GM19397 (cell line): ENCODE measurements around the gene CHMP6.
"Not testable (repeated sequence)": the region's sequence is repeated elsewhere in the genome, so short reads cannot be mapped to it uniquely, and the experiment has no call there.

Experiments
- ATAC-seq: cut with Tn5 transposase; IDR thresholded peaks from one replicate; pipeline ENCODE4 v1.9.1; 2021; ENCODE audit warnings: mild to moderate bottlenecking, moderate library complexity; ENCODE audit not compliant: unreplicated experiment

CHMP6 gene

DNA sequence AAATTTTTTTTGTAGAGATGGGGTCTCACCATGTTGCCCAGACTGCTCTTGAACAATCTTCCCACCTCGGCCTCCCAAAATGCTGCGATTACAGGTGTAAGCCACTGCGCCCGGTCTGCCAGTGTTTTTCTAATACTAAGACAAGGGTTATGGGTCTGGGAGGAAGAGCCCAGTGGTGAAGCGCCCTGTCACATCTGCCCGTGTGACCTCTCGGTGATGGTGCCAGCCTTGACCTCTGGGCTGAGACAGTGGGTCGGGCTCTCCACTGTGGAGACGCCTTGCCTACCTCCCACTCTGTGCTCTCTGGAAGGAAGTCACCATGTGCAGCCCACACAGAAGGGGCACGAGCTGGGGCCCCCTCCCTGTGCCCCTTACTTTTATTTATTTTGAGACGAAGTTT, 38.2 kb downstream of the CHMP6 start:
- no peak for ATAC-seq

DNA sequence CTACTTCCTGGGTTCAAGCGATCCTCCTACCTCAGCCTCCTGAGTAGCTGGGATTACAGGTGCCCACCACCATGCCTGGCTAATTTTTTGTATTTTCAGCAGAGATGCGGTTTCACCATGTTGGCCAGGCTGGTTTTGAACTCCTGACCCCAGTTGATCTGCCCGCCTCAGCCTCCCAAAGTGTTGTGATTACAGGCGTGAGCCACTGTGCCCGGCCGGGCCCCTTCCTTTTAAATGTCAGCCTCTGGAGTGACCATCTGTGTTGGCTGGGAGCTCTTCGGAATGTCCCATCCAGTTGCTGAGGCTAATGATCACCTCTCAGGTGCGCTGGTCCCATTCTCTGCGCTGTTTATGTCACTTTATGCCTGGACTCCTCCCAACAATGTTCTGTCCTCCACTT, 38.7 kb downstream of the CHMP6 start:
- not testable (repeated sequence) for ATAC-seq

DNA sequence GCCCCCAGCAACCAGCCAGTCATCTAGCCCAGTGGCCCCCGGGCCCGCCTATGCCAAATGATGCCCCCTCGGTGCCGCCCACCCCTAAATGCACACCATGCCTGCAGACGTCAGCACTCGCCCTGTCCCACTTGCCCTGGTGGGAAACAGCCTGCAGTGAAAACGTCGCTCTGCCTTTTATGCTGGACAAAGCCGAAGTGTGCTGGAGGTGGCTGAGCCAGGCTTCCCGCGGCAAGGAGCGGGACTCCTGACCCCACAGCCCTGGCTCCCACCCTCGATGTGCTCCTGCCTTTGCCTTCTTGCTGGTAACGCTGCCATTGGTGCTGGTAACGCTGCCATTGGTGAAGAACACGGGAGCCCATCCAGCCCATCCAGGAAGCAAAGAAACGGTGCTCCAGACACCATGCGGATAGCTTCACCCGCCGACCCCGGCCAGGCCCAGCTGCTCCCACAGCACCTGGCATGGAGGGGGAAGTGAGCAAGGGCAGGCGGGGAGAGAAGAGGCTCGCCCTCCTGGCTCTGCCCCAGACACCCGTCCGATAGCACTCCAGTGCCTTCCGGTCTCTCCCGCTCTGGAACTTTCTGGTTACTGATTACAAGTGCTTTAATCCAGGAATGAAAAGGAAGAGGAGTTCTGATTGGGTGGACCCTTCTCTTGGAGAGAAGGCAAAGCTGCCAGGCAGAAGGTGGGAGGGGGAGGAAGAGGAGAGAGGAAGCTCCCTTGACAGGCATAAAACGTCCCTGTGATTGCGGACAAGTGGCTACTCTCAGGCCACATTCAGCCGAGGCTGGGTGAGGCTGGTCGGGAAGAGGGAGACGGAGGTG, 39.3 kb downstream of the CHMP6 start:
- ATAC-seq = no peak

DNA sequence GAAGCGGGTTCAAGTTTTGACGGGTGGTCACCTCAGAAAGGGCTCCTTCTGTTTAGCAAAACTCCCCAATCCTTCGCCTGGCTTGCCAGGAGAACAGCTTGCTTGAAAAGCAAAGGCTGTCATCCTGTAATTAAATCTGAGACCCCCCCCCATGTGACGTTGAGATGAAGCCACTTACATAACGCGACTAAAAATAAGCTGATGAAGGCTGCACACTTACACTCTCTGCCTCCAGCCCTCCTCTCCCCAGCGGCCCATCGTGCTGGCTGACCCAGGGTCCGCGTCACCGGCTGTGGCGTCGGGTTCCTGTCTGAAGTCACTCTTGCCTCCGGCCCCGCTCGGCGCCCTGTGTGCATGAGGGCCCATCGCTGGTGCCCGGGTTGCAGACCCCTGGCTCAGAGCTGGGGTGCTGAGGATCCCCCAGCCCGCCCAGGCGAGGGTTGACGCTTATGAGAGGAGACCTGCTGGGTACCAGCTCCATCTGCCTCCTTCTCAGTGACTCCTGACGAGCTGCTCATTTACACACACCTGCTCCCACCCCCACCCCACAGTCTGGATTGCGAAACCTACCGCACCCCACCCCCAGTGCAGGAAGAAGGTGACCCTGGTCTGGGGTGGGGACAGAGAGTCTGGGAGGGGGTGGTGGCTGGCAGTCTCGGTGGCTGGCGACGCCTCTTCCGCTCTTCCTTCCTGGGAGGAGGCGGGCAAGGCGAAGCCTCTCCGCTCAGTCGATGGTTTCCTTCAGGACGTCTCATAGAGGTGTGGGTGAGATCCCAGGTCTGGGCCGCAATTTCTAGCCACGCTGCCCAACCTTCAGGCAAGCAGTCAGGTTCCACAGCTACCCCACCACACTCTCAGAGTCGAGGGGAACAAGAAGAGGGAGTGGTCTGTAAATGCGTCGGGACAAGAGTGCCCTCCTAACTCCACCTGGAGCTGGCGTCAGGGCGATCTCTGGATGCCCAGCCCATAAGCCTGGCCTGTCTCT, 40.2 kb downstream of the CHMP6 start:
- no peak for ATAC-seq

DNA sequence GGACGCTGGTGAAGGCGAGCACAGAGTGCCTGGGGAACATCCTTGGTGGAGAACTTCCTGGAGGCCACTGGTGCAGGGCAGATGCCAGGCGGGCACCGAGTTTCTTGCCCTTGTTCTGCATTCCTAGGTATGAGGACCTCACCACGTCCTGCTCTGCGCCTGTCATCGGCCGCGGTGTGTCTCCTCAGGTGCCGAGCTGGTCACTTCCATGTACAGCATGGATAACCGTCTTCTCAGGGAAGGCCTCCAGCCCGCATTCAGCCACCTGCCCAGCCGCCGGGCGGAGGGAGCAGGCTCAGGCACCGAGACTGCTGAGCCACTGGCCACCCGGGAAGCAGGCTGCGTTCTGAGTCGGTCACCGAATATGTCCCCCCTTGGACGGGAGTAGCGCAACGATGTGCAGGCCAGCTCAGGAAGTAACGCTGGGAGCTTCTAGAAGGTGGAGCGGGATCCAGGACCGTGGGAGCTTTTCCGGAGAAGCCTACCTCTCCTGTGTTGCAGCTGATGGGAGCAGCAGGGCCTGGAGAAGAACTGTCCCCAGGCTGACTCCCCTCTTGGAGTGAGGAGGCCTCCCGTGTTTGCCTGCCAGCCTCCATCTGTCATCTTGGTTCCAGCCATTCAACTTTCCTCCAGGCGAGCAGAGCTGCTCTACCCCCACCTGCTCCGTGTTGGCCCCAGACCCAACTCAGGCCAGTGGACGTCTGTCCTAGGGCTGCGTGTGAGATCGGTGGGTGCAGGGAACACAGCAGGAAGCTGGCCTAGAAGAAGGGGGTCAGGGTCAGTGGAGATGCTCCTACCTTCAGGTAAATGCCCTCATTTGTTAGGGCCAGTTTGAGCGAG, 41.2 kb downstream of the CHMP6 start:
- ATAC-seq = no peak

DNA sequence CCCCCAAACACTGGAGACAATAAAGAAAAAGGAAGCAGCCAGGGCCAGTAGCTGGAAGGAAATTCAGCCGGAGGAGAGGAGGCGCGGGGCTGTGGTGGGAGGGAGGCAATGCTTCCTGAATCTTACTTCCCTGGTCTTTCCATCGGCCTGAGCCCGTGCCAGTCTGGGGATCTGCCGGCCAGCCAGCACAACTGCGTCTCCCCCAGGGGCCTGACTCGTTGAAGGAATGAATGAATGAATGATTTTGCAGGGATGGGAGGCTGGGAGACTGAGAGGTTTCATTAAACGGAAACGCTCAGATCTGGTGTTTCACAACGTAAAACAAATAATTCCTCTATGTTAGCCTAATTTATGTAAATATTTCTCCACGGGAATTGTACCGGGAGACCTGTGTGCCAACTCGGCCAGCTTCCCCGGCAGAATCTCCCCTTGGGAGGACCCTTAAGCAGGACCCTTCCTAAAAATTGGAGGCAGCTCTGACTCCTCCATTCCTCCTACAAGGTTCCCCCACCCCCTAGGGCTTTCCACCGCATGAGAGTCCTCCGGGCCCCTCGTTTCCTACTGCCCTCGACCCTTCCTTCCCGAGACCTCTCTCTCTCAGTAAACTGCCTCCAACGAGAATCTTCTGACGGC, 42.0 kb downstream of the CHMP6 start:
- ATAC-seq = no peak

DNA sequence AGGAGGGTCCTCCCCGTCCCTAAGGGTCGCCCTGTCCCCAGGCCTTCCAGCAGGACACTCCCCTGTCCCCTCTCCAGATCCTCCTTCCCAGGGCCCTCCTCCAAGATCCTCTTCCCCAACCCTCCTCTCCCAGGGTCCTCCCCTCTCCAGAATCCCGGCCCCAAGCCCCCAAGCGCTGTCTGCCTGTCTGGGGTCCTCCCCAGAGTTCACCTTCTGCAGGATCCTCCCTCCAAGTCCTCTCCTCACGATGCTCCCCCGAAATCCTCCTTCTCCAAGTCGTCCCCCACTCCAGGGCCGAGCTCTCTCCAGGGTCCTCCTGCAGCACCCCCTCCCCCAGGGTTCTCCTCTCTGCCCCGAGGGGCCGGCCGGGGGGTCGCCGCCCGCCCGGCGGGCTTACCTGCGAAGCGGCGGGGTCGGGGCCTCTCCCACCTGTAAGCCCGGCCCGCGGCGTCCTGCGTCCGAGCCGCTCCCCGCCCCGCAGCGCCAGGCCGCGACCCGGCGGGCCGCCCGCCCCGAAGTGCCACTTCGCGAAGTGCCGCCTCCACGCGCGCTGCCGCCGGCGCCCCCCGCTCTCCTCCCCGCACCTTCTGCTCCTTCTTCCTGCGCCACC, 42.6 kb downstream of the CHMP6 start:
- ATAC-seq = peak; percentile 12

DNA sequence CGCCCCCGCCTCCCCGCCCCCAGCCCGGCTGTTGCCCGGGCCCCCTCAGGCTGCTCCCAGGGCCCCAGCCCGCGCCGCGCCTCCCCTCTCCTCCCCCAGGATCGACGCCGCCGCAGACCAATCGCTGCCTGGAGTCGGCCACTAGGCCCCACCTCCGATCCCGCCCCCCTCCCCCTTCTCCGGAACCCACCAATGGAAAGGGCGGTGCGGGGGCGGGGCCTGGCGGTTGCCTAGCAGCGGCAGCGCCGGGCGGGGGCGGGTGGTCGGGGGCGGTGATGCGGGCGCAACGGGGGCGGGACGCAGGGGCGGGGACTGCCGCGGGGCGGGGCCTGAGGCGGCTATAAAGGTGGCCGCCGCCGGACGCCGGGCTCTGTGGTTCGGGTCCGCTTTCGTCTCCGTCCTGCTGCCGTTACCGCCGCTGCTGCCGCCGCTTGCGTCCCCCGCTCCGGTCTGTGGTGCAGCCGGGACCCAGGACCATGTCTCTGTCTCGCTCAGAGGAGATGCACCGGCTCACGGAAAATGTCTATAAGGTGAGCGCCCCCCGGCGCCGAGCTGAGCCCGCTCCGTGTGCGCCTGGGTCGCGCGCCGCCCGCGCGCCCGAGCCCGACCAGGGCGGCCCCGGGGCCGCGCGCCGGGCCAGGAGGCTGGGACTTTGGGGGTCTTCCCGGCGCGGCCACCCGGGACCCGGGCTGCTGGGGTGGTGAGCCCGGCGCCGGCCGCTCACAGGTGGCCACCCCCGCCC, 43.3 kb downstream of the CHMP6 start, which contains the start of gene BAIAP2:
Gene BAIAP2 (plus strand): TSS at position 373 of the 742 bp plus-strand sequence. CDS start 104 bp downstream, at position 477.
- ATAC-seq = peak; percentile 49

DNA sequence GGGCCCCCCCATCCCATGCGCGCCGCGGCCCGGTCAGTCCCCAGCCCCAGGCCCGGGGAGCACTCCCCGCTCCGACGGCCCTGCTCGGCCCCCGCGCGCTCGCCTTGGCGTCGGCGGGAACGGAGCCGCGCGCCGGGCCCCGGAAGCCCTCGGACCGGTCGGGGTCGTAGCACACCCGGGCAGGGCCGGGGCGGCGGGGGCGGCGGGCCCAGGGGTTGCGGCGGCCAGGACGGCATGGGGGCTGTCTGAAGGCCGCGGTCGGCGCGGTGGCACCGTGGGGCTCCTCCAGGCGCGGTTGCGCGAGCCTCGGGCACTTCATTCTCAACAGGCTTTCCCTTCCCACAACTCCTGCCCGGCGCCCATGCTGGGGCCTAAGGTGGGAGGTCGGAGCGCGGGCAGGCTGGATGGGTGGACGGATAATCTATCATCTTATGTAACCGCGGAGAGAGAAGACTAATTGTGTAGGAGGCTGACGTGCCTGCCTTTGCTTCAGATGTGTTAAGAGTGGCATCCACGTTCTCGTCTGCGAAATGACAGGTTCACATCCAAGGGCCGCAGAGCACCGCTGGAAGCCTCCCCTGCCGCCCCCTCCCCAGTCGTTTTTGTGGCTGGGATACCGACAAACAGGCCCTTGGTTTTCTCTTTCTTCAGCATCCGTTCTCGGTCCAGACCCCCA, 44.0 kb downstream of the CHMP6 start:
- peak; percentile 21 for ATAC-seq

DNA sequence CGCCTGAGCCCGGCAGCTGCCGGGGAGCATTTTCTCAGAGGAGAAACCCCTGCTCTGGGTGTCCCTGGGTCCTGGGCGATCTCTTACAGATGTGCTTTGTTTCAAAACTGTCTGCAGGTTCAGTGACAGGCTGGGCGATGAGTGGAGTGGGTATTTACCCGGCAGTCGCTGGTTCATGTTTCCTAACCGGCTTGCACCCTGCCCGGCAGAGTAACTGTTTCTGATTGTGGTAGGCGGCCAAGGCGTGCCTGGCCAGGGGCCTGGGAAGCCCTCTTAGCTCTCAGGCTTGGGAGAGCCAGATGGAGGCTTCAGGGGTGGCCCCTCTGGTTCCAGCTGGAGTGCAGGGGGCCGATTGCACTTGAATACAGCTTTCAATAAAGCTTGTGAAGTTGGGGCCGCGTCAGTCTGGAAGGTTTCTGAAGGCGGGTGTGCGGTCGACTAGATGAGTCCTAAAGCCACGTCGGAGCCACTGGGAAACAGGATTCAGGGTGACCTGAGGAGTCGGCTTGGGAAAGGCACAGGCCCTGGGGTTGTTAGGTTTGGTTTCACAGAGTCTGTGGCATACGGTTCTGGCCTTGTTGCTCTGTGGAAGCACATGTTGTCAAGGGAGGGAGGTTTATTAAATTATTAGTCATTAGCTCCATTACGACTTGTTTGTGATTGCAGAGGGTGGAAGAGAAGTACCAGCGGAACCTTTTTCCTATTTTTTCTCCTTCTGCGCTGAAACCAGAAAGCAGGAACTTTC, 44.7 kb downstream of the CHMP6 start:
- ATAC-seq = no peak

DNA sequence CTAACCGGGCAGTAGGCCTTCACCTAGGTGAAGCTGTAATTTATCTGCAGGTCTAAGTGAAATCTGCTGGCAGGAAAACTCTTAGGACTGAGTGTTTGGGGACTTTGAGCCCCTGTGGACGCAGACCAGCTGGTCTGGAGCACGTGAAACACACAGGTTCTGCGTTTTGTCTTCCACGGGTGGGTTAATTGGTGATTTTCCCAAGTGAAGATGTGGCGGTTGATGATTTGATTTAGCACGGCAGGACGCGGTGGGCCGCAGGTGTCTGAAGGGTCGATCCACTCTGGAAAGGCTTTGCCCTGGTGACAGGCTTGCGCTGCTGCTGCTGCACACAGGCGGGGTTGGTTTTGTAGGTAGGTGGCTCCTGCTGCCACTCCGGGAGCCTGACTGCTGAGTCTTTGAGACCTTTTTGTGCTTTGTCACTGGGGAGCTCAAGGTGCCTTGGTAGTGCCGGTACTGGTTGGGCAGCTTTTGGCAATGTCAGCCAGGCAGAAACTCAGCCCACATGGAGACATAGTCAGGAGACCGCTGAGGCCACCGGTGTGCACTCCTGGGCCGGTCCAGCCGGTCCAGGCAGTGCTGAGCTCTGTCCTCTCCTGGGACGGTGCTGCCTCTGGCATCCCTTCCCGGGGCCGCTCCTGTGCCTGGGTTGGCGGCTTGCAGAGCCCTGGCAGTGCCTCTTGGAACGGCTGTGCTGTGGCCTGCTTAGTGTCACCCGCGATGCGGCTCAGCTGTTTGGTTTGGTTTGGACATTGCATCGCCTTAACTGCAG, 45.6 kb downstream of the CHMP6 start:
- no peak for ATAC-seq

DNA sequence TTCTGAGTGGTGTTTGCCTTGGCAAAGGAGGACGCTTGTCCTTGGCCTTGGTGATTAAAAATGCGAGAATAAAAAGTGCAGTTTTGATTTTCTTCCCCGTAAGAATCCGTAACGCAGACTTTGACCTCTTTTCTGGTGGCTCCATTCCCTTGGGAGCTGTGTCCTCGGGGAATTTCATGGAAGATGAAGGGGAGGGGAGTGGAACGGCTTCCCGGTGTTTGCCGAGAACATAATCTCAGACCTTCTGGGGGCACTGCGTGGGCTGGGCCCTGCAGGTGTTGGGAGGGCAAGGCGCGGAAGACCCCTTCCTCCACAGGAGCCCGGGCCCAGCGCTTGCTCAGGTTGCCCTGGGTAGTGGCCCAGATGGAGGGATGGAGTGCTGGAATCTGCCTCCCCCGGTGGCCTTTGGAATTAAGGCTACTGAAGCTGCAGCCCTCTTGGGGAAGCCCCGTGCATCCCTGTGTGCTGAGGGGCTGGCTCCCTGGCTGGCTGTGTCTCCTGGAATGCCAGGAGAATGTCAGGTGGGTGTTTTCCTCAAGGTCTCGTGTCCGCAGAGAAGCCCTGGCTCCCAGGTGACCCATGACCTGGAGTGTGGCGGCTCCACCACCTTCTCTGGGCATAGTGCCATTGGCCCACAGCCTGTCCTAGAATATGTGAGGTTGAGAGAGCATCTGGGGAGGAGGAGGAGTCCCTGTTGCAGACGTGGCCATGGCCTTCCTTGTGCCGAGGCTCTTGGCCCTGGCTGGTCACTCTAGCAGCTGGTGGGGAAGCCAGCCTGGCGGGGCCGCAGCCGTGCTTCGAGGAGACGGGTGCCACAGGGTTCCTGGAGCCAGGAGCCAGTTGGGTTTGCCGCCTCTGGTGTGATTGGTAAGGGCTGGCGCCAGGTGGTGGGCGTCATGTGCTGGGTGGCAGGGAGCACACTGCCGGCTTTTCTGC, 46.4 kb downstream of the CHMP6 start:
- ATAC-seq = no peak

DNA sequence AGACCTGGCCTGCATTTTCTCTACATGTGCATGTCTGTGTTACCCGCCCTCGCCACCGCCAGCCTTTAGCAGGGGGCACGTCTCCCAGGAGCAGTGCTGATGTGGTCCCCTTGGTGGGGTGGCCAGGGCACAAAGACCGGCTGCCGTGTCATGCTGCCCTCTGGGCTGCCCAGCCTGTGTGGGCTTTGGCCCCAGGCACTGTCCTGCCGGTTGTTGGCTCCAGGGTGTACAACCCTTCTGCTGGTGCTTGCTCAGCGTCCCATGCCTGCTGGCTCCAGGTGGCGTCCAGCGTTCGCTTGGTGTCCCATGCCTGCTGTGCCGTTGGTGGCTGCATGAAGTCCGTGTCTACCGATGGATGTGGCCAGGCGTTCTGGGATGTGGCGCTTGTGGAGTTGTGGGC, 47.5 kb downstream of the CHMP6 start:
- ATAC-seq = no peak

DNA sequence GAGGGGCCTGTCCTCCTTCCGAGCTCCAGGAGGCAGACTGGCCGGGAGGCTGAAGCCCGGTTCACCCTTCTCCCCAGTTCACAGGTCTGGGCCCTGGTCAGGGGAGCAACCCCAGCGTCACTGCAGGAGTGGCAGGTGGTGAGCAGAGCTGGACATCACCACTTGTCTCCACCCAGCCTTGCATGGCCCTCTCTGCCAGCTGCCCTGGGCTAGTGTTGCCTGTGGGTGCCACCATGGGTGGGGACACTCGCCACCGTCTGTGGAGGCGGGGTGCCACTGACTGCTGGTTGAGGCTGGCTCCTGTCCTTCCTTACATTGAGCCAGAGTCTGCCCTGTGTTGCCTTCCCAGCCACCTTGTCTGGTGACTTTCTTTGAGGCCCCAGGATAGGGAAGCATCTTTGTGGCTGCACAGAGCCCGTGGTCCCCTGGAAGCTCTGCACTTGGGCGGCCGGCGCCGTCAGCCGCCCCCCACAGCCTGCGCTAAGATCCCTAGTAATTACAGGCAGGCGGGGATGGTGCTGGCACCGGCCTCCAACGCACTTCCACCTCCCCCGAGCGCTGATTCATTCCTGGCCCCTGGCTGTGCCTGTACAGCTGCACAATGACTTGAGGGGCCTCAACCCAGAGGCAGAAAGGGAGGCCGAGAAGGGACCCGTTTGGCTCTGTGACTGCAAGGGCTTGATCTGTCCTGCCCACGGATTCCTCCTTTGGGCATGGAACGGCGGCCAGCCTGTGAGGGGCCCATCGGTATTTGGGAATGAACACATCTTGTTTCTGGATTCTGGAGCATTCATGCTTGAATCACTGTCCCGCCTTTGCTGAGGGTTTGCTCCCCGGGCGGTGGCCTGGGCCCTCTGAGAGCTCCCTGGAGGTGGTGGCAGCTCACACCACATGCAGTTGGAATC, 48.5 kb downstream of the CHMP6 start:
- ATAC-seq = no peak

DNA sequence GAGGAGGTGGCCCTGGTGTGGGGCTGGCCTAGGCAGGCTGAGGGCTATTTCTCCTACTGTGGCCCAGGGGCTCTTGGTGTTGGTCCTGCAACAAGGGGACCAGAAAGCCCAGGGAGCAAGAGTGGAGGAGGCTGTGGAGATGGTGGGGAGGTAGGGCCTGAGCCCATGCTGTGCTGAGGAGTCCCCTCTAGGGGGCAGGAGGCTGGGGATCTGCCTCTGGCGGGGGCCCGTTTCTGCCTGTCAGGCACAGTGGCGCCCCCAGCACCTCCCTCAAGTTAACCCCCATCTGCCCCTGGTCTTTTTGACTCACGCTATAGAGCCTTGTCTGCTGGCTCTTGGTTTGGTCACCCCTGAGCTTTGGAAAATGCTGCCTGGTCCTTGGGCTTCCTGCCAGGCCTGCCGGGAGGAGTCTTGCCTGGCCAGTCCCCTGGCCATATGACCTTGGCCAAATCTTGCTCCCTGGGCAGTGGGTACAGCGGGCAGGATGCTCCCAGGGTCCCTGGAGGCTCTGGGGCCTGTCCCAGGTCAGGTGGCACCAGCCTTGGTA, 49.2 kb downstream of the CHMP6 start:
- no peak for ATAC-seq
